ENCODE measurements around the gene SOCS7.
"Not testable (repeated sequence)": the region's sequence is repeated elsewhere in the genome, so short reads cannot be mapped to it uniquely, and the experiment has no call there.

Gene SOCS7

GRCh38 chr17:38421871-38422827 is 70.5 kb downstream of the SOCS7 start:
- DNase-seq: no peak

GRCh38 chr17:38424297-38424972 is 72.8 kb downstream of the SOCS7 start:
- DNase-seq: no peak

- no peak for DNase-seq
Observed at GRCh38 chr17:38425031-38425430, 73.4 kb downstream of the SOCS7 start.

- DNase-seq: no peak
Observed at GRCh38 chr17:38425744-38426143, 74.1 kb downstream of the SOCS7 start.

- DNase-seq: no peak
Observed at GRCh38 chr17:38426441-38426840, 74.8 kb downstream of the SOCS7 start.

GRCh38 chr17:38427160-38427949 is 75.7 kb downstream of the SOCS7 start:
- no peak for DNase-seq

- DNase-seq: no peak
Observed at GRCh38 chr17:38428112-38428642, 76.5 kb downstream of the SOCS7 start, which contains the start of gene ARHGAP23. Gene ARHGAP23 (plus strand): TSS chr17:38428464. CDS start chr17:38428486, 22 bp downstream.

- no peak for DNase-seq
Observed at GRCh38 chr17:38428643-38429371, 77.2 kb downstream of the SOCS7 start.

- no peak for DNase-seq
Observed at GRCh38 chr17:38429476-38430100, 77.9 kb downstream of the SOCS7 start.

- DNase-seq: no peak
Observed at GRCh38 chr17:38430316-38430715, 78.7 kb downstream of the SOCS7 start.

GRCh38 chr17:38430822-38431221 is 79.2 kb downstream of the SOCS7 start:
- no peak for DNase-seq

GRCh38 chr17:38431346-38432145 is 79.9 kb downstream of the SOCS7 start:
- no peak for DNase-seq

GRCh38 chr17:38434178-38434665 is 82.6 kb downstream of the SOCS7 start:
- DNase-seq: no peak

- no peak for DNase-seq
Observed at GRCh38 chr17:38435795-38436194, 84.2 kb downstream of the SOCS7 start.

GRCh38 chr17:38436386-38436785 is 84.7 kb downstream of the SOCS7 start:
- DNase-seq: no peak

GRCh38 chr17:38437313-38437712 is 85.7 kb downstream of the SOCS7 start:
- DNase-seq: not testable (repeated sequence)

GRCh38 chr17:38439436-38439835 is 87.8 kb downstream of the SOCS7 start:
- DNase-seq: no peak

GRCh38 chr17:38440614-38441397 is 89.2 kb downstream of the SOCS7 start:
- DNase-seq: no peak

- no peak for DNase-seq
Observed at GRCh38 chr17:38441429-38442061, 89.9 kb downstream of the SOCS7 start.

Measured in NCI-H446 treated with DMSO at 0.1 percent for 48 hours (cell line).